Measurements from ENCODE around the gene TTC23. TPM values are rescaled to one million over a fixed set of nuclear protein-coding genes. Genes with fewer than 3 reads are reported as not detected.

Gene TTC23
- total RNA-seq, 4 donors from 2014 or later = 12.1 to 27.7 (median 21.5) TPM

DNA sequence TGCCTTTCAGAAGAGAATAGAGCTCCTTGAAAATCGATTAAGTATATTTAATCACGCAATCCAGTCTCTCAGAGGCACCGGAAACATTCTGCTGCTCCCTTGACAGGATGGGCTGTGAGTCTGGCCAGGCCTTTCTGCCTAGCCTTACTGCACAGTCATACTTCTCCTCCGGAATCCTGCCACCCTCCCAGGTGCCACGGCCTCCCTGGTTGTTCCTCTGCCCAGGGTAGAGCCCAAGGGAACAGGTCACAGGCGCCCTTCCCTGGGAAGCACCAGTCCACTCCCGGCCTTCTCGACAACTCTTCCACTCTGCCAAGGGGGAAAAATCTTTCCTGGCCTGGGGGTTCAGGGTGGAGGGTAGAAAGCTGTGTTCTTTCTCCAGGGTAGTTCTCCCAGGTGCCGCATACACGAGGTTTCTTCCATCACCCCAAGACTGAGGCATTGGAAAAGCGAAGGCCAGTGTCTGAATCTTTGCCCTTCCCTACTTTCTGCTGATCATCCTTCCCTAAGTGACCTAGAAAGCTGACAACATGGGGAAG, 161.9 kb downstream of the TTC23 start:
- Histone ChIP-seq H3K9me3 (no peaks in the 10 kb centered on the region), H3K4me1 (peaks cover 0 to 5% (median 0%) of the 10 kb centered on the region in 3 donors), H3K27ac (no peak overlapping the region), H3K36me3 (no peaks in the 10 kb centered on the region), H3K27me3 (no peaks in the 10 kb centered on the region), H3K4me3 (no peak overlapping the region)
- WGBS, 2 donors = 84 to 92% methylated on average over 9 to 11 of the region's 11 CpGs
- intact Hi-C loops (cut with DNase I) = no loop called here
- DNase-seq = no peak
- no peak for TF ChIP-seq POLR2A (IDR thresholded peaks at IDR 0.05)
- TF ChIP-seq, protein P1, sequence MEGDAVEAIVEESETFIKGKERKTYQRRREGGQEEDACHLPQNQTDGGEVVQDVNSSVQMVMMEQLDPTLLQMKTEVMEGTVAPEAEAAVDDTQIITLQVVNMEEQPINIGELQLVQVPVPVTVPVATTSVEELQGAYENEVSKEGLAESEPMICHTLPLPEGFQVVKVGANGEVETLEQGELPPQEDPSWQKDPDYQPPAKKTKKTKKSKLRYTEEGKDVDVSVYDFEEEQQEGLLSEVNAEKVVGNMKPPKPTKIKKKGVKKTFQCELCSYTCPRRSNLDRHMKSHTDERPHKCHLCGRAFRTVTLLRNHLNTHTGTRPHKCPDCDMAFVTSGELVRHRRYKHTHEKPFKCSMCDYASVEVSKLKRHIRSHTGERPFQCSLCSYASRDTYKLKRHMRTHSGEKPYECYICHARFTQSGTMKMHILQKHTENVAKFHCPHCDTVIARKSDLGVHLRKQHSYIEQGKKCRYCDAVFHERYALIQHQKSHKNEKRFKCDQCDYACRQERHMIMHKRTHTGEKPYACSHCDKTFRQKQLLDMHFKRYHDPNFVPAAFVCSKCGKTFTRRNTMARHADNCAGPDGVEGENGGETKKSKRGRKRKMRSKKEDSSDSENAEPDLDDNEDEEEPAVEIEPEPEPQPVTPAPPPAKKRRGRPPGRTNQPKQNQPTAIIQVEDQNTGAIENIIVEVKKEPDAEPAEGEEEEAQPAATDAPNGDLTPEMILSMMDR (IDR thresholded peaks at IDR 0.05) = no peak

DNA sequence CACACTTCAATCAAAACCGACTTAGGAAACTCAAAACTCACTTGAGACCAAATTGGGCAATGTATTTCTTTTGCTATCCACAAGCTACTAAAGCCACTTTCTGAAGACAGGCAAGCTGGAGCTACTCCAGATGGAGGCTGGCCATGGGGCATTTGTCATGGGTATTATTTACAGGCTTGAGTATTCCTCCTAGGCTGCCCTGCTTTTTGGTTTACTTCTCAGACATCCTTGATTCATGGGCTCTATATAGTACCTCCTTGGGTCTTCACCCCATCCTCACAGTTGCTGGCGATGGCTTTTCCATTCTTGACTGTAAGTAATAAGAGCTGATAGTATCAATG, 163.1 kb downstream of the TTC23 start:
- Histone ChIP-seq H3K27me3 (no peaks in the 10 kb centered on the region), H3K36me3 (no peaks in the 10 kb centered on the region), H3K4me3 (no peak overlapping the region), H3K4me1 (peaks cover 0 to 4% (median 0%) of the 10 kb centered on the region in 3 donors), H3K27ac (peak overlapping the region in 3 of 4 donors; percentile 42 to 68 (median 65)), H3K9me3 (no peaks in the 10 kb centered on the region)
- WGBS, 2 donors = 81 to 85% methylated on average over 2 of the region's 2 CpGs
- TF ChIP-seq POLR2A (IDR thresholded peaks at IDR 0.05) = no peak
- TF ChIP-seq, protein P1 (IDR thresholded peaks at IDR 0.05) = no peak
- DNase-seq = no peak
- intact Hi-C loops (cut with DNase I) = no loop called here

Other genes starting within 250 kb of the TTC23 start
- not detected for gene PGPEP1L, start 241.8 kb downstream of the TTC23 start, total RNA-seq
- 100 to 1,000 TPM in 1 of 4 donors, 10 to 100 TPM in 3; 18.1 to 262 (median 42.0) TPM for gene SYNM, start 144.5 kb downstream of the TTC23 start, total RNA-seq
- 10 to 100 TPM; 31.7 to 41.7 (median 34.6) TPM for gene LRRC28, start 1.9 kb upstream of the TTC23 start, total RNA-seq

Measured in esophagus squamous epithelium (tissue), 5 donors.